ENCODE measurements around the gene SNAP29.

- no peak for TF ChIP-seq POLR2A (IDR thresholded peaks at IDR 0.05; ENCODE audit: low read depth, low read length)
- no peak for TF ChIP-seq POLR2AphosphoS5 (IDR thresholded peaks at IDR 0.05; ENCODE audit: low read depth, low read length)
- TF ChIP-seq TAF1 (IDR thresholded peaks at IDR 0.05; ENCODE audit: borderline replicate concordance, low read depth, low read length), result no peak
Measured at GRCh38 chr22:20869234-20869633, 10.4 kb downstream of the SNAP29 start.

Measured in GM12892 (cell line).